Mucosa of stomach (tissue), 1 donor: Measurements from ENCODE around the gene MEIS3.

Source experiments
- H3K27me3 ChIP-seq: one replicate; pipeline ENCODE4 v1.7.0; 2013; ENCODE audit warnings: mild to moderate bottlenecking, low read length; ENCODE audit not compliant: control insufficient read depth, insufficient read depth
- H3K36me3 ChIP-seq: one replicate; pipeline ENCODE4 v1.7.0; 2013; ENCODE audit warnings: low read length; ENCODE audit not compliant: control insufficient read depth, insufficient read depth
- H3K4me1 ChIP-seq: one replicate; pipeline ENCODE4 v1.7.0; 2013; ENCODE audit warnings: mild to moderate bottlenecking, low read length; ENCODE audit not compliant: control insufficient read depth, insufficient read depth
- H3K4me3 ChIP-seq: one replicate; pipeline ENCODE4 v1.7.0; 2013; ENCODE audit warnings: low read length
- H3K9ac ChIP-seq: one replicate; pipeline ENCODE4 v1.7.0; 2013; ENCODE audit warnings: mild to moderate bottlenecking, low read length, moderate library complexity
- H3K9me3 ChIP-seq: one replicate; pipeline ENCODE4 v1.7.0; 2013; ENCODE audit warnings: mild to moderate bottlenecking, low read length, moderate library complexity; ENCODE audit not compliant: control insufficient read depth
- donor health status: Pancreatic carcinoma.

The MEIS3 gene

GRCh38 chr19:47419030-47419783 lies at the start of gene MEIS3:
Gene MEIS3, minus strand, starts transcription at chr19:47419527. Its CDS starts 446 bp downstream, at chr19:47419081.
- Histone ChIP-seq H3K9me3 (no peaks in the 10 kb centered on the region), H3K27me3 (peaks cover 76% of the 10 kb centered on the region), H3K36me3 (no peaks in the 10 kb centered on the region), H3K4me1 (peaks cover 8% of the 10 kb centered on the region), H3K9ac (no peak within 1 kb of the TSS), H3K4me3 (no peak within 1 kb of the TSS)

GRCh38 chr19:47467914-47468313 lies 48.6 kb upstream of the MEIS3 start:
- no peaks in the 10 kb centered on the region for H3K36me3 ChIP-seq
- no peak overlapping the region for H3K9ac ChIP-seq
- H3K27me3 ChIP-seq: peaks cover 52% of the 10 kb centered on the region
- H3K9me3 ChIP-seq: no peaks in the 10 kb centered on the region
- H3K4me1 ChIP-seq: no peaks in the 10 kb centered on the region
- H3K4me3 ChIP-seq: no peak overlapping the region

DNA sequence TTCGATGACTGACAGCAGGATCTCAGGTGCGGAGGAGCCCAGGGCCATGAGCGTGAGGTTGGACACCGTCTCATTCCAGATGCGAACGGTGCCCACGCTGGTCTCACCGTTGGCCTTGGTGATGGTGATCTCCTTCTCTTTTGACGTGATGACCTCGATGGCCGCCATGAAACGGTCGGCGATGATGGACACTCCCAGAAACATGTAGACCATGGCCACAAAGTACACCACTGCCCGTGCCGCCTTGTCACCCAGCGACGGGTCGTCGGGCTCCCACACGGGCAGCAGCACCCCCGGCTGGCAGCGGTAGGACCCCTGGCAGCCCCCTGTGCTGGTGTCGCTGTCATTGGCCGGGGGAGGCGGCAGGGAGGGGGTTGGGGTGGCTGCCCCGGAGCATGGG lies 46.6 kb upstream of the MEIS3 start:
- no peaks in the 10 kb centered on the region for H3K36me3 ChIP-seq
- H3K4me3 ChIP-seq: no peak overlapping the region
- H3K9ac ChIP-seq: no peak overlapping the region
- H3K4me1 ChIP-seq: no peaks in the 10 kb centered on the region
- H3K27me3 ChIP-seq: peaks cover 39% of the 10 kb centered on the region
- H3K9me3 ChIP-seq: no peaks in the 10 kb centered on the region

DNA sequence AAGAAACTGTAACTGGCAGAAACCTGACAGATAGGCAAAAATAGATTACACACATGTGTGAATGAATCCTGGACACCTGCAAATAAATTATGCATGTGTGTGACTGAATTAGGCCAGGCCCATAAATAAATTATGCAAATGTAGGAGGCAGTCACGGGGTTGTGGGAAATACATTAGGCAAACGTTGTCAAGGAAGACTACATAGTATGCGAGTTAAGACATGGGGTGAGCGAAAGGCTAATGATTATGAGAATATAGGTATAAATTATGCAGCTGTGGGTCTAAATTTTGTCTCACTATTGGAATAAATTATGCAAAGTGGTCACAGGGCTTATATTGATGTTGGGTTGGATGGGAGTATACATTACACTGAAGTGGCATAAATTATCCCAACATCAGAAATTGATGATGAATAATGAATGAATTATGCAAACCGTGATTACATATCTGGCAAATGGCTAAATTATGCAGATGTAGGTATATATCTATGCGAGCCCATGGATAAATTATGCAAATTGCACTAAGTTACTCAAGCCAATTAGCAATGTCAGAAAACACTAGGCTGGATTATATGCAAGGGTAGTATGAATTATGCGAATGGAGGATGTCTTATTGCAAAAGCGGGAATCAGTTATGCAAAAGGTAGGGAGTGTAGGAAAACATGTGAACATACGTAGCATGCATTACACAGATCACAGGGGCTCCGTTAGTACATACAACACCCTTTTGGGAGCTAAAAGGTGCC lies 45.5 kb upstream of the MEIS3 start:
- H3K4me1 ChIP-seq: no peaks in the 10 kb centered on the region
- H3K27me3 ChIP-seq: peaks cover 32% of the 10 kb centered on the region
- no peak overlapping the region for H3K4me3 ChIP-seq
- H3K36me3 ChIP-seq: no peaks in the 10 kb centered on the region
- no peak overlapping the region for H3K9ac ChIP-seq
- no peaks in the 10 kb centered on the region for H3K9me3 ChIP-seq

- Histone ChIP-seq H3K27me3 (peaks cover 36% of the 10 kb centered on the region), H3K4me3 (no peak overlapping the region), H3K9me3 (no peaks in the 10 kb centered on the region), H3K9ac (no peak overlapping the region), H3K4me1 (no peaks in the 10 kb centered on the region), H3K36me3 (no peaks in the 10 kb centered on the region)
Measured at GRCh38 chr19:47461876-47462275, 42.5 kb upstream of the MEIS3 start.

DNA sequence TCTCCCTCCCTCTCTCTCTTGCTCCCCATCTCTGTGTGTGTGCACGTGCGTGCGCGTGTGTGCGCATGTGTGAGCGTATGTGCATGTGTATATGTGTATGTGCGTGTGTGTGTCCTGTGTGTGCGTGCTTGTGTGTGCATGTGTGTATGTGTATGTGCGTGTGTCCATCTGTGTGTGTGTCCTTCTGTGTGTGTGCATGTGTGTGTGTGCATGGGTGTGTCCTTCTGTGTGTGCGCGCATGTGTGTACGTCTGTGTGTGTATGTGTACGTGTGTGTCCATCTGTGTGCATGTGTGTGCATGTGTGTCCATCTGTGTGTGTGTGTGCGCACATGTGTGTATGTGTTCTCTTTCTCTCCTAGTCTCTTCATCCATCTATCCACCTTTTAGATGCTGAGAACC lies 40.1 kb upstream of the MEIS3 start:
- H3K9ac ChIP-seq: no peak overlapping the region
- H3K4me1 ChIP-seq: no peaks in the 10 kb centered on the region
- no peaks in the 10 kb centered on the region for H3K9me3 ChIP-seq
- no peaks in the 10 kb centered on the region for H3K36me3 ChIP-seq
- peaks cover 49% of the 10 kb centered on the region for H3K27me3 ChIP-seq
- H3K4me3 ChIP-seq: no peak overlapping the region

- Histone ChIP-seq H3K4me1 (no peaks in the 10 kb centered on the region), H3K27me3 (peaks cover 48% of the 10 kb centered on the region), H3K36me3 (no peaks in the 10 kb centered on the region), H3K9me3 (no peaks in the 10 kb centered on the region), H3K9ac (no peak overlapping the region), H3K4me3 (no peak overlapping the region)
Measured at GRCh38 chr19:47458672-47459071, 39.3 kb upstream of the MEIS3 start.

- Histone ChIP-seq H3K4me3 (no peak overlapping the region), H3K36me3 (no peaks in the 10 kb centered on the region), H3K9ac (no peak overlapping the region), H3K27me3 (peaks cover 48% of the 10 kb centered on the region), H3K9me3 (no peaks in the 10 kb centered on the region), H3K4me1 (no peaks in the 10 kb centered on the region)
Measured at GRCh38 chr19:47456721-47457474, 37.6 kb upstream of the MEIS3 start.

DNA sequence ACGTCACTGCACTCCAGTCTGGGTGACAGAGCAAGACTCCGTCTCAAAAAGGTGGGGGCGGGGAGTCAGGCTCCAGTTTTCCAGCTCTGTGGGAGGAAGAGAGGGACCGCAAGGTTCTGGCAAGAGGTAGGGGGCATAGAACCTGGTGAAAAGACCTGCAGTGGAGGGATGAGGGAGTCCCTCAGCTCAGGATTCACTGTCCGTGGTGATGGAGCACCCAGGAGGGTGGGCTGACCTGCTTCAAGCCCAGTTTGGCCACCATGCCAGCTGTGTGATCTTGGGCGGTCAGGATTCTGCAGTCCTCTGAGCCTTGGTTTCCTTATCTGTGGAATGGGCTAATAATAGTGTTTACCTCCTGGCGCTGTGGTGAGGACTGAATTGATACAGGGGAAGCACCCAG lies 31.2 kb upstream of the MEIS3 start:
- Histone ChIP-seq H3K4me1 (peaks cover 10% of the 10 kb centered on the region), H3K4me3 (no peak overlapping the region), H3K36me3 (no peaks in the 10 kb centered on the region), H3K9me3 (no peaks in the 10 kb centered on the region), H3K27me3 (peaks cover 47% of the 10 kb centered on the region), H3K9ac (no peak overlapping the region)

GRCh38 chr19:47448360-47448727 lies 29.0 kb upstream of the MEIS3 start:
- no peak overlapping the region for H3K9ac ChIP-seq
- H3K4me3 ChIP-seq: no peak overlapping the region
- H3K4me1 ChIP-seq: peaks cover 10% of the 10 kb centered on the region
- H3K9me3 ChIP-seq: no peaks in the 10 kb centered on the region
- H3K36me3 ChIP-seq: no peaks in the 10 kb centered on the region
- H3K27me3 ChIP-seq: peaks cover 64% of the 10 kb centered on the region

DNA sequence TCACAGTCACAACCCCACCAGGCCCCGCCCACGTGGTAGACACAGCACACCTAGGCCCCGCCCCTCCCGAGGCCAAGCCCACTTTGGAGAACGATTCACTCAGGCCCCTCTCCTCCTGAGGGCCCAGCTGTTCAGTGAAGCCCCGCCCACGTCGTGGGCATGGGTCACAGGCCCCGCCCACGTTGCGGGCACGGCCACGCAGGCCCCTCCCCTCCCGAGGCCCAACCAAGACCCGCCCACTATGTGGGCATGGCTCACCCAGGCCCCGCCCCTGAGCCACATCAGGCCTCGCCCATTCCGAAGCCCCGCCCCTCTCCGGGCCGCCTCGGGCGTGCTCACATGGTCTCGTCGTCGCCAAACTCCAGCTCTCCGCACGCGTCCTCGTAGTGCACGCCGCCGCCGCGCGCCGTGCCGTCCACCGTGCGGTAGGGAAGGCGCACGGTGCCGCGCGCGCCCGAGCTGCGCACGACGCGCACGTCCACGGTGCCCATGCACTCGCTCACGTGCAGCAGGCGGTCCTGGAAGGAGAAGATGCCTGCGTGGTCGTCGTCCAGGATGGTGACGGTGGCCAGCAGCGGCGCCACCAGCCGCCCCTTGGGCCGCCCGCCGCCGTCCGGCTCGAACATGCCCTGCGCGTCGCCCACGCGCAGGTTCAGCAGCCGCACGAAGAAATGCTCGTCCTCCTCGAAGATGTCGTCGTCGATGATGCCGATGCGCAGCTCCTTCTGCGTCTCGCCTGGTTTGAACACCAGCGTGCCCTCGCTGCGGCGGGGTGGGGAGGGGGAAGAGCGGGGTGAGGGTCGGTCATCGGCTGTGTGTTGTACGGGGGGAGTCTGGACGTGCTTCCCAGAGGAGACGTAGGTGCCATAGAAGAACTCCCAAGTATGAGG lies 28.4 kb upstream of the MEIS3 start:
- H3K4me1 ChIP-seq: peaks cover 10% of the 10 kb centered on the region
- no peak overlapping the region for H3K9ac ChIP-seq
- H3K9me3 ChIP-seq: no peaks in the 10 kb centered on the region
- no peak overlapping the region for H3K4me3 ChIP-seq
- H3K27me3 ChIP-seq: peaks cover 68% of the 10 kb centered on the region
- no peaks in the 10 kb centered on the region for H3K36me3 ChIP-seq
